HG02678 (cell line): ENCODE measurements around the gene DSE.
"Not testable (repeated sequence)": the region's sequence is repeated elsewhere in the genome, so short reads cannot be mapped to it uniquely, and the experiment has no call there.

Source experiments
- ATAC-seq: cut with Tn5 transposase; IDR thresholded peaks from one replicate; pipeline ENCODE4 v1.9.1; 2021; ENCODE audit warnings: mild to moderate bottlenecking, moderate library complexity; ENCODE audit not compliant: unreplicated experiment

DSE gene

DNA sequence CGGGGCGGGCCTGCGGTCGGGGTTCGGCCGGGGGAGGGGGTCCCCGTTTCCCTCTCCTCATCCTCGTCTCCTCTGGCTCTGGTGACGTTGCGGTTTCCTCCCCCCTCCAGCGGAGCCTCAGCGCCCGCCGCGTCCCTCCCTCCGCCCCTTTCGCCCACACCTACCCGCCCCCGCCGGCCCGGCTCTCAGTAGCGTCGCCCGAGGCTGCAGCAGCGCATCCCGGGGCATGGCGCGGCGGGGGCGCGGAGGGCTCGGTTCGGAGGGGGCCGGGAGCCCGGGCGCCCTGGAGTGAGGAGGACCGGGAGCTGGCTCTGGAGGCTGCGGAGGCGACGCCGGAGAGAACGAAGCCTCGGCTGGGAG lies at the start of gene DSE:
Gene DSE (plus strand): TSS at position 188 of the 360 bp plus-strand sequence. CDS start 28,304 bp downstream, outside the sequence.
- peak; percentile 73 for ATAC-seq

DNA sequence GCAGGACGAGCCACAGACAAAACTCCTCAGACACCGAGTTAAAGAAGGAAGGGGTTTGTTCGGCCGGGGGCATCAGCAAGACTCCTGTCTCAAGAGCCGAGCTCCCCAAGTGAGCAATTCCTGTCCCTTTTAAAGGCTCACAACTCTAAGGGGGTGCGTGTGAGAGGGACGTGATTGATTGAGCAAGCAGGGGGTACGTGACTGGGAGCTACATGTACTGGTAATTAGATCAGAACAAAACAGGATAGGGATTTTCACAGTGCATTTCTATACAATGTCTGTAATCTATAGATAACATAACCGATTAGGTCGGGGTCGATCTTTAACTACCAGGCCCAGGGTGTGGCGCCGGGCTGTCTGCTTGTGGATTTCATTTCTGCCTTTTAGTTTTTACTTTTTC lies 48.8 kb upstream of the DSE start:
- not testable (repeated sequence) for ATAC-seq

DNA sequence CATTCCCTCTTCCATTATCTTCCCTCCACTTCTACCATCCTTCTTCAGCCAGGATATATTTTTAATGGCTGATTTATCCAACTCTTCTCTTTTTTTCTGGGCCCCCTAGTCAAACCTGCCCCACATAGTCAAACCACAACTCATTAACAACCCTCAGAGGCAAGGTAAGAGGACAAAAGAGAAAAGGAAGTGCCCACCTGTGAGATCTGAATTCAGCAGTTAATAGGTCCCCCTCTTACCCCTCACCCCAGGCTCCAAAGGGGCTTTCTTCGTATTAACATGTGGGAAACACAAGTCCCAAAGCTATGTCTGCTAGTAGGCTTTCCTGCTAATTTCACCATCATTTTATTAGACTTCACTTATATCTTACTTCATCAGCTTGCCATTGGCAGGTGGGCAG lies 46.9 kb upstream of the DSE start:
- ATAC-seq: no peak

DNA sequence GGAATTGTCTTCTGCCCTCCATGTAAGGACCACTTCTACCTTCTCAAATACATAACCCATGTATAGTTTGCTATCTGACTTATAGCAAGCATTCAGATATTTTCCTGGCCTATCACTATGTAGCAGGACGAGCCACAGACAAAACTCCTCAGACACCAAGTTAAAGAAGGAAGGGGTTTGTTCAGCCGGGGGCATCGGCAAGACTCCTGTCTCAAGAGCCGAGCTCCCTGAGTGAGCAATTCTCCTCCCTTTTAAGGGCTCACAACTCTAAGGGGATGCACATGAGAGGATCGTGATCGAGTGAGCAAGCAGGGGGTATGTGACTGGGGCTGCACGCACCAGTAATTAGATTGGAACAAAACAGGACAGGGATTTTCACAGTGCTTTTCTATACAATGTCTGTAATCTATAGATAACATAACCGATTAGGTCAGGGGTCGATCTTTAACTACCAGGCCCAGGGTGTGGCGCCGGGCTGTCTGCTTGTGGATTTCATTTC lies 45.1 kb upstream of the DSE start:
- ATAC-seq: not testable (repeated sequence)

DNA sequence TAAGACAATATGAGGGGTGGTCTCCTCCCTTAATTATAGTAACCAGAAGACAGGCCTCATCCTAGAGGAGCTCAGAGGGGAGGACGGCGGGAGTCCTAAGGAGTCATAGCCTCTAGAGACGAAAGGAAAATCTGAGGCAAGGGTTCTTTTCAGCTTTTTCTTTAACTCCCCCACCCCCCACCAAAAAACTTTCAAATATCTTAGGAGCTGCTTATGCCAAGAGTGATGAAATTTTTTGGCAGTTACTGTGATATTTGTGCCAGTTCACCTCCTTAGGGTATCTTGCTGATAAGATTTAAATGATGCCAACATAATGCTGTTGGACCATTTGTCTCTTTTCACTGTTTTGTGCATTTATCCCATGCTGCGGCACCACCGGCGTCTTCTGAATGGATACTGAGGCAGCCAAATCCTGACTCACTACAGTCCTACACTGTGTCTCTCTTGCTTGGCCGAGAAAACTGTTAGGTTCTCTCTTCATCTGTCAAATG lies 44.5 kb upstream of the DSE start:
- no peak for ATAC-seq

DNA sequence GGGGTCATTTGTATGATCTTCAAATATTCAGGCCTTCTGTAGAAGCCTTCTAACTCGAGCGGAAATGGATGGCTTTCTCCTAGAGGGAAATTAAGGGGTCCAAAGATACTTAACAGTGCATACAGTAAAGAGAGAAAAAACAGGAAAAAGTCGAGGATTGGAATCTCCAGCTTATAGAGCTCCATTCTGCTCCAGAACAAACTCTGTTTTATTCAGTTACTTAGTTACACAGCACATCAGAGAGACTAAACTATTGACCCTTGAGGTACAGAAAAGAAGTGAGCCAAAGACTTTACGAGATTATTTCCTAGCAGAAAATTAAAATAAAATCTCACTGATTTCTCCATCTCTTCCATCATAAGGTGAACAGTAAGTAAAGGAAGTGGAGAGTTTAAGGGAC lies 43.8 kb upstream of the DSE start:
- ATAC-seq: no peak

DNA sequence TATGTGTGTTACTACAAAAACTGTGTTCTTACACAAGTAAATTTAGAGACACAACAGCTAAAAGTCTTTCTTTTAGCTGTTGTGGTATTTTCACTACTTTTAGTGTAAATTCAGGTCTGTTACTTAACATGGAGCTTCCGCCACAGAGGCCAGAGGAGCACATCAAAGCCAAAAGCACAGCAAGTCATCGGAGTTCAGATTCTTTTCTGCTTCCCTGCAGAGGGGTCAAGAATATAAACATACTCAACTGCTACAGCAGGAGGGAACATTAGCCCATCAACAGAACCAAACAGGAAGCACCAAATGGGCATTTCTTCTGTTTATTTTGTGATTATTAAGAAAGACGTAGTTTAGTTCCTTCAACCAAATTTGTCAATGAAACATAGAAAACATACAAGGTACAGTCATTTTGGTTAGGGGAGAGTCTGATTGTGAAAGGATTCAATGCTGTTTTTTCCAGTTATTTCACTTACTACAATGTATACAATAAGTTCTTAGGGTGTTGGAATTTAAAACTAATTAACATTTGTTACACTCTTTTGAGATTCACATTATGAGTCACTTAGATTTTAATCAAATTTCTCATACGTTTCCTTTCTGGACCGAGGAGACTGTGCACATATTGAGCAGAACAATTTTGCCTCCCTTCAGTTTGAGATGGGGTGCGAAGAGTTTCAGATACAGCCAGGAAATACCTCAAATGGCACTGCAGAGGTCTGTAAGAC lies 42.8 kb upstream of the DSE start:
- ATAC-seq: no peak

DNA sequence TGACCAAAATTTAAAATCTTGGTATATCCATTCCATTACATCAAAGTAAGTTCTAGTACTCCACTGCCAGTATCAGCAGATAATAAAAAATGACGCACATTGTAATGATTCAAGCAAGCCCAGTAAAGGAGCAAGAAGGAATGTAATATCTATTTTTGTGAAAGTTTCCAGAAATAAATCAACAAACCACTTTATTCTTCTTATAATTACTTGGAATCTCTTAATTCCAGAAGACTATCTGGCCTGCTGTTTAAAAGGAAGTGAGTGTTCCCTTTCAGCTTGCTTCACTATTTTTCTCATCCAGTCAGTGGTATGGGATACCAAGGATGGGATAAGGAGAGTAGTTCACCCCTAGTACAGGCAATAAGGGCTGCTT lies 42.2 kb upstream of the DSE start:
- ATAC-seq: no peak

DNA sequence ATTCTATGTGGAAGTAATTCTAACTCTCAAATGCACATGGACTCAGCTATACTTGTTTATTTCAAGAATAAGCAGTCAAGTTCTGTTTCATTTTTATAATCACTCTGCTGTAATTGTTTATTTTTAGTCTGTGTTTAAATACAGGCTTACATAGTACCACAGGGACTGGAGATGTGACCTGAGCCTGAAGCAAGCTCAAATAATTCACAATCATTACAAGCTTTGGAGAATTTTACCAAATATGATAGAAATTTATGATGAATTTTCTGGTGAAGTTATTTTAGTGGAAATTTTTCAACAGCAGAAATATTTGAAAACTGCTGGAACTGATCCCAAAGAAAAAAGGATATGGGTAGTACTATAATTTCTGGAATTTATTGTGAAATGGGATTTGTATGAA lies 41.6 kb upstream of the DSE start:
- no peak for ATAC-seq

DNA sequence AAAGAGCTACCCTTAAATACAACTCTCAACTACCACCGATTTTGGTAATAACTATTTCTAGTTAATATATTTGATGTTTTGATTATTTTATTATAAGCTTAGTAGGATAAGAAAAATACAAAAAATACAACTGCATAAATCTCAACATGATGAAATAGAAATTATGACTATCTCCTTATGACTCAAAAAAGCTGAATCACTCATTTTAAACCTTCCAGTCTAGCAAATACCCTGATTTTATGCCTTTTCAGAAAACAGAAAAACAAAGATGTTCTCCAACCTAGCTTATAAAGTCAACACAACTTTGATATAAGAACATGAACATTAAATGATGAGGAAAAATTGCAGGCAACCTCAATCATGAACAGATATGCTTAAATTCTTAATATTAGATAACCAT lies 40.2 kb upstream of the DSE start:
- ATAC-seq: no peak

DNA sequence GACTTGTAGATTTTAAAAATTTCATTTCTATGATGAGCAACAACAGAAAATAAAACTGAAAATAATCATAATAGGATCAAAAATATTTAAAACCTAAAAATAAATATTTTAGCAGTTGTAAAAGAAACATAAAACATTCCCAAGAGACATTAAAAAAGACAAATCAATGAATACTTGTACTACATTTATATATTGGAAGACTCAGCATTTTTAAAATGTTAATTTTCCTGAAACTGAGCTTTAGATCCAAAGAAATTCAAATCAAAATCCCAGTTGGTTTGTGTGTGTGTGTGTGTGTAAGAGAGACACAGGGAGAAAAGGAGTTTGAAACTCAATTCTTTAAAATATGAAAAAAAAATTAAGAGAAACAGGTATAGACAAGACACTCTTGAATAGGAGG lies 38.7 kb upstream of the DSE start:
- ATAC-seq: no peak

DNA sequence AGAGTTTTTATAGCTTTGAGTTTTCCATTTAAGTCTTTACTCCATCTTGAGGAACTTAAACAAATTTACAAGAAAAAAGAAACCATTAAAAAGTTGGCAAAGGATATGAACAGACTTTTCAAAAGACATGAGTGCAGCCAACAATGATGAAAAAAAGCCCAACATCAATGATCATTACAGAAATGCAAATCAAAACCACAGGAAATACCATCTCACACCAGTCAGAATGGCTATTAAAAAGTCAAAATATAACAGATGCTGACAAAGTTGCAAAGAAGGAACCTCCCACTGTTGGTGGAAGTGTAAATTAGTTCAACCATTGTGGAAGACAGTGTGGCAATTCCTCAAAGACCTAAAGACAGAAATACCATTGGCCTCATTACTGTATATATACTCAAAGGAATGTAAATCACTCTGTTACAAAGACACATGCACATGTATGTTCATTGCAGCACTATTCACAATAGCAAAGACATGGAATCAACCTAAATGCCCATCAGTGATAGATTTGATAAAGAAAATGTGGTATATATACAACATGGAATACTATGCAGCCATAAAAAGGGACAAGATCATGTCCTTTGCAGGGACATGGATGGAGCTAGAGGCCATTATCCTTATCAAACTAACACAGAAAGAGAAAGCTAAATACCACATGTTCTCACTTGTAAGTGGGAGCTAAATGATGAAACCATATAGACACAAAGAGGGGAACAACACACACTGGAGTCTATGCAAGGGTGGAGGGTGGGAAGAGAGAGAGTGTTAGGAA lies 35.9 kb upstream of the DSE start:
- not testable (repeated sequence) for ATAC-seq

DNA sequence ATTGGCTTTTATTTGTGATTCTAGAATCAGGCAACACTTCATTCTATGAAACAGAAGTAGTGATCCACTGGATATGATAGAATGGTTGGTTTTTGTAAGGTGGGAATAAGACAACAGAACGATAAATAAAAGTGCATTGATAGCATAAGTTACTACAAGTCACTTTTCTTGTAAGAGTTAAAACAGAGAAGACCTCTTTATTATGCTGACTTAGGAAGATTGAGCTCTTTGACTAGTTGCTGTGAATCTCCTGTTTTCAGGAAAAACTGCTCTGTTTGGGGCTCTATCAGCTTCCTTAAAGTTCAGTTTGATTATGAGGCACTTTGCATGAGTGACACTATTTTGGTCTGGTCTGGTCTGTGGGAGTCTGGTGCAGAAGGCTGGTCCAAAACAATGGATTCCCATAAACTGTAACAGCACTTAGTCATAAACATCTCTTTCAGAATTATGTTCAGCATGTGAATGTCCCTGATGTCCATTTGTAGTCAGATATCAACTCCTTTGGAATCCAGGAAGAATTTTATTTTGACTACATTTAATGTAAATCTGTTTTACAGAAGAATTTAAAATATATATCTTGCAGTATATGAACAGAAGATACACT lies 35.0 kb upstream of the DSE start:
- ATAC-seq: no peak

DNA sequence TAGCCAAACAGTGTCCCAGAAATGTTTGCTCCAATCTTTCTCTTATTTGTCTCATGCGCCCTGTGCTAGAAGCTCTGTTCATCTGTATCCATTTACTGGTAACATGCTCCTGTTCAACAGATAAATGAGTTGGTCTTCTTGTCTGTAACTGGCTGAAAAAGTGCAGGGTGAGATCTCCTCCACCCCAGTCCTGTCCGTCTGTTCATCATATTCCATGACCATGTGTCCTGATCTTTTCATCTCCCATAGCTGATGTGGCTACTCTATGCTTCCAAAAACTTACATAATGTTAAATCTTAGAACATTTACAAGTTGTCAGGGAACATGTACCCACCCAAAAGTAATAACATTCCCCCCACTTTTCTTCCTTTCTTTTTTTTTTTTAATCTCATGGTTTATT lies 31.8 kb upstream of the DSE start:
- no peak for ATAC-seq

DNA sequence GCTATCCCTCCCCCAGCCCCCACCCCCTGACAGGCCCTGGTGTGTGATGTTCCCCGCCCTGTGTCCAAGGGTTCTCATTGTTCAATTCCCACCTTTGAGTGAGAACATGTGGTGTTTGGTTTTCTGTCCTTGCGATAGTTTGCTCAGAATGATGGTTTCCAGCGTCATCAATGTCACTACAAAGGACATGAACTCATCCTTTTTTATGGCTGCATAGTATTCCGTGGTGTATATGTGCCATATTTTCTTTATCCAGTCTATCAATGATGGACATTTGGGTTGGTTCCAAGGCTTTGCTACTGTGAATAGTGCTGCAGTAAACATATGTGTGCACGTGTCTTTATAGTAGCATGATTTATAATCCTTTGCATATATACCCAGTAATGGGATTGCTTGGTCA lies 30.1 kb upstream of the DSE start:
- not testable (repeated sequence) for ATAC-seq

DNA sequence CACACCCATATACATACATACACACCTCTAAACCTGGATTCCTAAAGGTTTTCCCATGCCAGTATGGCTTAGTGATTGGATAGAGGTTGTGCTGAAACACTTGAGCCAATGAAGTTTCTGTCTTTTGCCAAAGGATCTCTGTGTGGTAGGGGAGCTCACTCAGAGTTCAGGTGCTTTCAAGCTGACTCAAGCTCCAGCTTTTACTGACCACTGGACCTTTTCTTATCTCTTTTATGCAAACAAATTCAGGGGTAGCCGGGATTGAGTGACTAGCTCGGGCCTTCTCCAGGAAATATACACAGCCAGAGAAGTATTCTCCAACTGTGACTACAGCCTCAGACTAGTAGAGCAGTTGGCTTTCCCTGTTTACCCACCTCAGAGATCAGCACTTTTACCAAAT lies 21.5 kb upstream of the DSE start:
- no peak for ATAC-seq

DNA sequence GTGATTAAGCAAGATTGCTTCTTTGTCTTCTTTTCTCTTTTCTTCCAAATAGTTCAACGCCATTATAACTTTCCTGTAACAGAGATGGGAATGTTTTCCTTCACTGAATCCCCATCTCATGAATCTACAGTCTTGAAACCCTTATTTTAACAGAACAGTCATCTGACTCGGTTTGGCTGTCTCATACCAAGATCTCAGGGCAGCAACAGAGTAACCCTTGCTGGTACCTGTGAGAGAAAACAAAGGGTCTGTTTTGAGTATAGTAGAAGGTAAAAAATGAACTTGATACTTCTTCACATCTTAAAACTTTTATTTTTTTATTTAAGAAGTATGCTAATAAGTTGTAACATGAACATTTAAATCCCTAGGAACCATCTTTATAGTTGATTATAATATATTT lies 19.6 kb upstream of the DSE start:
- no peak for ATAC-seq

DNA sequence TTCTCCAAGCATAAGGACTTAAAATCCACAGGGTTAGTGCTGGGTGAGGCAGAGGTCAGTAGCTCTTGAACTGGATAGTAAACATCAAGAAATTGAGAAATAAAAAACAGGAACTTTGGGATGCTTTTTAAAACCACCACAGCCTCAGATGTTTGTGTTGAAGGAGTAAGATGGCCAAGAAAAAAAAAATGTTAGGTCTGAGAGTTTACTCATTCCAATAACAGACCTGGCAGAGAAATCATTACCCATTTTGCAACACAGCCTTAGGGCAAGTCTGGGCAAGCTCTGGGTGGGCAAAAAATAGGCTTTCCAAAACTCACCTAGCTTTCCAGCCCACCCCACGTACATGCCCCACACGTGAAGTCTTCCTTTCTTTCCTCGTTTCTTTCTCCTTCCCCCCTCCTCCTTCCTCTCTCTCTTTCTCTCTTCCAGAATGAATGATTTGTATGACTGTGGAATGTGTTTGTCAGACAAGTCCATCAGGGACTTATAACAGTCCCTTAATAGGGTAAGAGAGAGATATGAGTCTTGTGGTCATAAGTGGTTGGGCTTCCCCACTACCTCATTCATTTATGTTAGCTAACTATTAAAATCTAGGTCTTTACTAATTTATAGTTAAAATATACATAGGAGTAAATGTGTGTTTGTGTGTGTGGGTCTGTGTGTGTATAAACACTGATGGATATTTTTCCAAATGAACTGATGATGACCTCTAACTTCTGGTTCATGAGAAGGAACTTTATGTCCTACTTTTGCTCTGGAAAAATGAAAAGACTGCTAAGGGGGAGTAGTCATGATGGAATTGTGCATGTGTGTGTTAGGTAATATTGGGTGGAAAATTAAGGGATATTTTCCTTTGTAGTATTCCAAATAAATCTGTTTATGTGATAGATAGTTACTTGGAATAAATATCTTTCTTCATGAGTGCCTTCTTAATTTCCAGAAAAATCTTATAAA lies 18.0 kb upstream of the DSE start:
- peak; percentile 63 for ATAC-seq

DNA sequence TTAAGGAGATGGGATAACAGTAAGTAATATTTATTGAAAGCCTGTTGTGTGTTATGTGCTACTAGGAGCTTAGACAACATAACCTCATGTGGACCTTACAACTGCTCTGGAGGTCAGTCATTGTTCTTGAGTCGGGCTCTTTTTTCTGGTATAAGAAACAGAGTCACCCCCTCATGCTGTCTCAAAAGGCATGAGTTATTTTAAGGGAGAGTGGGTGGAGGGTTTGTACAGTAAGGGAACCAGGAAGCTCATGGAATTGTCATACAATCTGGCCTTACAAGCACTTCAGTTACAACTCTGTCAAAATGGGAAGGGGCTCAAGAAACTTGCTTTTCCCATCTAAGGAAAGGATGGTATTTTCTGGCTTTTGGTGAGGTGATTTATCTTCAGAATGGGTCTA lies 16.5 kb upstream of the DSE start:
- ATAC-seq: no peak

DNA sequence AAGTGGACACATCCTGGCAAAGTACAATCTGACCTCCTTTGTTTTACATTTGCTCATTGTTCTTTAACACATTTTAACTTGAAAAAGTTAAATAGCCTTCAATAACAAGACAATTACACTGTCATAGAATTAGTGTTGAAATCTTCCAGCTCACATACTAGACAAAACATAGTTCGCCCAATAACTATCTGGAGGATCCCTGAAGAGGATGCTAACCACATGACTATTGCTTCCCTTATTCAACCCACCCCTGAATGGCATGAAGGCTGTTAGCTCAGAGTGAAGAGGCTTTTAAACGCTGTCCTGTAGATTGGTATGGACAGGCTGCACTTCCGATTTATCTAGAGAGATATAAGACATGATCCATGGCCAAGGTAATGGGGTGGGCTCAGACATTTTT lies 15.0 kb upstream of the DSE start:
- ATAC-seq: no peak

DNA sequence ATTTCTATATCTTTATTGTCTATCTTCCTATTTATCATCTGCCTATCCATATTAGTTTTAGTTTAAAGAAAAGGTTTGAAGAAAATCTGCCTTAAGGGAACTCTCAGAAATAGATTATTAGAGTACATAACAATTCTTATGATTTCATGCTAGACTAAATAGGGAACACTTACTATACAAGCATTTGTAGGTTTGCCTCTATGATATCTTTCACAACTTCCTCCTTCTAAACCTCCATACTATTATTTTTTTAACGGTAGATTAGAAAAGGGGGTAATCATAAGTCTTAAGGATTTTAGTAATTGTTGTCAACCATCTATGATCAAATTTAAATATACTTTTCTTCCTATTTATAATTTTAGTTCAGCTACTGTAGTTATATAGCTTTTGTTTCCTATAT lies 11.6 kb upstream of the DSE start:
- no peak for ATAC-seq
